GM19193 (cell line): ENCODE data around the gene DNAJB14.

Experiments
- POLR2A ChIP-seq: IDR thresholded peaks from 4 replicates; pipeline ENCODE4 v1.6.1; 2011; ENCODE audit not compliant: insufficient read depth, insufficient read length; ENCODE audit errors: extremely low read depth

DNAJB14 gene

GRCh38 chr4:99853999-99854398, 92.4 kb downstream of the DNAJB14 start:
- TF ChIP-seq POLR2A, result no peak

GRCh38 chr4:99853190-99853589, 93.2 kb downstream of the DNAJB14 start:
- TF ChIP-seq POLR2A, result no peak

GRCh38 chr4:99852199-99852749, 94.1 kb downstream of the DNAJB14 start:
- TF ChIP-seq POLR2A, result no peak

GRCh38 chr4:99848591-99849001, 97.8 kb downstream of the DNAJB14 start:
- no peak for TF ChIP-seq POLR2A

- no peak for TF ChIP-seq POLR2A
These were observed 98.9 kb downstream of the DNAJB14 start for GRCh38 chr4:99847362-99847976.

- TF ChIP-seq POLR2A, result no peak
These were observed 99.5 kb downstream of the DNAJB14 start for GRCh38 chr4:99846891-99847290.
